Motor neuron (in vitro differentiated cells): ENCODE data around the gene CPT1A. TPM values are rescaled to one million over a fixed set of nuclear protein-coding genes. Genes with fewer than 3 reads are reported as not detected.

Experiments
- ATAC-seq, 8 experiments: fragments of 200-7000 bp; cut with Tn5 transposase; replicated peaks in 6 of 8; 2 replicates each; pipeline ENCODE4 v1.8.0; 2021; ENCODE audit warnings: mild to moderate bottlenecking in 8 of 8, moderate library complexity in 8 of 8
- H3K27ac ChIP-seq, 2 donors: fragments of 250-450 bp; sonication (Bioruptor Pico); 2 replicates each; pipeline ENCODE4 v1.9.0; 2021; ENCODE audit warnings: antibody characterized with exemption in 2 of 2, mild to moderate bottlenecking in 2 of 2, moderate library complexity in 1 of 2
- H3K4me1 ChIP-seq, 2 donors: fragments of 250-450 bp; sonication (Bioruptor Pico); replicated peaks in 1 of 2; 2 replicates each; pipeline ENCODE4 v1.6.1; 2021; ENCODE audit warnings: antibody characterized with exemption in 2 of 2, mild to moderate bottlenecking in 2 of 2, moderate library complexity in 1 of 2
- H3K4me3 ChIP-seq, 5 donors: fragments of 250-450 bp; sonication (Bioruptor Pico); 2 replicates each; pipeline ENCODE4 v1.9.0; 2021; ENCODE audit warnings: antibody characterized with exemption in 5 of 5, mild to moderate bottlenecking in 5 of 5, moderate library complexity in 4 of 5
- WGBS, 10 experiments: fragments of 450-650 bp; shearing (Covaris generic); methylation state at CpG; one replicate each; pipeline ENCODE4 v1.0.0; 2022; 5-methylcytosine and 5-hydroxymethylcytosine counted together
- in situ Hi-C, 9 experiments: fragments of 400-800 bp; cut with MboI; loops; one replicate each; pipeline ENCODE4 v1.15.0; 2021; ENCODE audit warnings: low sequenced_read_pairs in 9 of 9, low pct_unique_long_range_greater_than_20kb in 2 of 9; ENCODE audit not compliant: unreplicated experiment in 9 of 9
- total RNA-seq, 8 experiments: library from RNA; unstranded; fragments of 300-600 nt; gene quantifications; 2 replicates each; pipeline versions ENCODE4 v1.2.3 to v1.2.4, GENCODE V29; 2022

CPT1A gene
- total RNA-seq, 8 experiments from 2014 or later: 1.6 to 67.8 (median 12.4) TPM

DNA sequence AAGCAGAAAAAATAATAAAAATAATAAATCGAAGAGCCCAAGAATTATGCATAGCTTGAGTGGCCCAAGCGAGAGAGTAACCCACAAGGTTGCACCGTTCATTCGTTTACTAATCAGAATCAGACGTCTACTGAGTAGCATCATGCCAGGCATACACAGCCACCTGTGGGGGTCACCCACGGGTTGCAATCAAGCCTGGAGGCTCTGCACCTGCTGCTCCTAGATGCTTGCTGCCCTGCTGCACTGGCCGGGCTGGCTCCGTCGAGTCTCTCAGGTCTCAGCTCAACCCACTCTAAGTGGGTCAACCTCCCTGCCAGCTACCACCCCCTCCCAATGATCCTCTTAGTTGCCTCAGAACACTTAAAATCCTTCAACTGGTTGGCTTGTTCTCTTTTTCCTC lies 88.4 kb downstream of the CPT1A start:
- no peak overlapping the region for H3K4me3 ChIP-seq
- no peak for ATAC-seq
- 64 to 100% (median 87%) methylated on average over 1 to 7 of the region's 9 CpGs for WGBS, 10 experiments
- in situ Hi-C loops: no loop called here
- no peak overlapping the region for H3K27ac ChIP-seq
- peaks cover 18 to 20% of the 10 kb centered on the region in 2 donors for H3K4me1 ChIP-seq

DNA sequence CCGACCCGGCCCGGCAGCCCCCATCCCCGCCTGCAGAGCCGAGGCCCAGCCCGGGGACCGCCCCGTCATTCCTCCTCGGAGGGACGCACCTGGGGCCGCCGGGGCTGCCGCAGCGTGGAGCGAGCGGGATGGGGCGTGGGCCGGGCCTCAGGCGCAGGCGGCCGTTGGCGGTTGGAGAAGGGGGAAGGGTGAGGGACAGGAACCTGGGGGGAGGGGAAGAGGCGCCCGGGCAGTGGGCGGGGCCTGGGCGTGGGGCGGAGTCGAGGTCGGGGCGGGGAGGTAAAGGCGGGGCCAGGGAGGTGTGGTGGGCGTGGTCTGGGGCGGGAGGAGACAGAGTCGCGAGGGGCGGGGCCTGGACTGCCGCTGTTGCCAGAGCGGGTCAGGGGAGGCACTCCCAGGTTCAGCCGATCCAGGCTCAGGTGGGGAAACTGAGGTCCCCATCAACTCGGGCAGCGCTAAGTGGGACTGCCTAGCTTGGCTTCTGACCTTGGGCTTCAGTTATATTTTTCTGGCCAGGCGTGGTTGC lies 90.3 kb downstream of the CPT1A start, which contains the start of gene TESMIN:
Gene TESMIN, minus strand, starts transcription at position 190 of the 526 bp plus-strand sequence. CDS start 860 bp downstream, outside the sequence.
- no CpG with 5 or more reads among the region's 42 CpGs for WGBS, 10 experiments
- in situ Hi-C loops: no loop called here
- ATAC-seq: peak; percentile 51 to 96 (median 93)
- H3K4me3 ChIP-seq: peak within 1 kb of the TSS; percentile 27 to 44 (median 35)
- H3K4me1 ChIP-seq: peaks cover 18 to 22% of the 10 kb centered on the region in 2 donors
- H3K27ac ChIP-seq: no peak within 1 kb of the TSS

GRCh38 chr11:68751004-68751325 lies 90.8 kb downstream of the CPT1A start:
- ATAC-seq: no peak
- Histone ChIP-seq H3K27ac (no peak overlapping the region), H3K4me3 (peak overlapping the region; percentile 27 to 44 (median 35)), H3K4me1 (peaks cover 18 to 23% of the 10 kb centered on the region in 2 donors)
- WGBS, 10 experiments: no CpG with 5 or more reads among the region's 22 CpGs
- in situ Hi-C loops: no loop called here

GRCh38 chr11:68750195-68751003 lies 91.3 kb downstream of the CPT1A start:
- Histone ChIP-seq H3K4me3 (peak overlapping the region in 1 of 5 donors; percentile 4), H3K4me1 (peaks cover 18 to 23% of the 10 kb centered on the region in 2 donors), H3K27ac (peak overlapping the region in 1 of 2 donors; percentile 68)
- in situ Hi-C loops: no loop called here
- ATAC-seq: peak in 3 of 8 experiments; percentile 10 to 33 (median 31)
- 92% methylated on average over 2 of the region's 76 CpGs; no CpG with 5 or more reads in 9 of the 10 experiments for WGBS, 10 experiments

DNA sequence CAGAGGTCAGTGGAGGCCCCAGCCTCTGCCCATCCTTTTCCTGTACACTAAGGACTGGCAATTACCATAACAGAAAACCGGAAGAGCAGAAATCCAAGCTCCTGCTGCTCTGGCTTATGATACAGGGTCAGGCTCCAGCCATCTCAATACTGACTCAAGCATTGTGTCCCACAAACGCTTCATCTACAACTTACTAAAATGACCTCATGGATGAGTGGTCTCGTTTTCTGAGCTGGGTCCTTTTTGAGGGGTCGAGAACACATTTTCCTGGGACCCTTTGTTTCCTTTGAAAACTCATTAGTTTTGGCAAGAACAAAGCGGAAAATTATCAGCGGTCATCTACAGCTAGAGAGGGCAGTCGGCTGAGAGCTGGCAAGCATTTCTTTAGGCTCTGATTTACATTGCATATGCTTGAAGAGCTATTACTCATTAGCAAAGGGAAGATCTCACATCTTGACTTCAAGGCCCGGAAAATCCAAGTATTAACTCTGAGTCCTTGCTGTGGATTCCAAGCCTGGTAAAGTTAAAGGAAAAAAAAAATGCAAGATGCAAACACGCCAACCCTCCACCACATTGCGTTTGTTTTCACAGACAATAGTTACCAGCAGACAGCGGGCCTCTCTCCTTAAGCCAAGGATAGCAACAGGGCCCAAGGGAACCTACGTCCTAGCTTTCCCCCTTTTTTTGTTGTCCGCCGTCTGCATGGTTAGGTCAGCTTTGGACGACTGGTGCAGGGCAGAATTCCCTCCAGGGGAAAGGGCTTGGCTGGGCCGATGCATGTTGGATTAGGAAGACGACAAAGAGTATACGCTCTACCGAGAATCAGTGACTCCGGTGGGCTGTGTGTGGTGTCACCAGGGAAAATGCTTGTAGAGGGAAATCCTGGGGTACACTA lies 92.2 kb downstream of the CPT1A start:
- in situ Hi-C loops: loop anchor here in 1 of 9 experiments (25.0 kb wide), 1 partner anchor 112 kb away; no protein-coding TSS in a partner anchor
- H3K27ac ChIP-seq: peak overlapping the region in 1 of 2 donors; percentile 68
- H3K4me3 ChIP-seq: no peak overlapping the region
- 10 to 100% (median 39%) methylated on average over 1 to 19 of the region's 20 CpGs for WGBS, 10 experiments
- ATAC-seq: peak in 7 of 8 experiments; percentile 18 to 79 (median 35)
- peaks cover 18 to 23% of the 10 kb centered on the region in 2 donors for H3K4me1 ChIP-seq

GRCh38 chr11:68748061-68748460 lies 93.7 kb downstream of the CPT1A start:
- in situ Hi-C loops: loop anchor here in 1 of 9 experiments (25.0 kb wide), 1 partner anchor 111 kb away; no protein-coding TSS in a partner anchor
- 57 to 100% (median 79%) methylated on average over 1 to 2 of the region's 2 CpGs; no CpG with 5 or more reads in 2 of the 10 experiments for WGBS, 10 experiments
- Histone ChIP-seq H3K4me3 (no peak overlapping the region), H3K27ac (no peak overlapping the region), H3K4me1 (peaks cover 18 to 23% of the 10 kb centered on the region in 2 donors)
- ATAC-seq: no peak

- no peak for ATAC-seq
- no peak overlapping the region for H3K27ac ChIP-seq
- whole genome bisulfite sequencing, 10 experiments: 90 to 100% (median 90%) methylated on average over 2 to 3 of the region's 3 CpGs; no CpG with 5 or more reads in 7 of the 10 experiments
- H3K4me3 ChIP-seq: no peak overlapping the region
- peaks cover 4 to 21% of the 10 kb centered on the region in 2 donors for H3K4me1 ChIP-seq
- in situ Hi-C loops: loop anchor here in 1 of 9 experiments (25.0 kb wide), 1 partner anchor 106 kb away; no protein-coding TSS in a partner anchor
Observed at GRCh38 chr11:68743539-68743938, 98.2 kb downstream of the CPT1A start.

- Histone ChIP-seq H3K4me1 (peaks cover 4 to 15% of the 10 kb centered on the region in 2 donors), H3K27ac (no peak overlapping the region), H3K4me3 (no peak overlapping the region)
- ATAC-seq: peak in 7 of 8 experiments; percentile 35 to 90 (median 57)
- WGBS, 10 experiments: 23 to 93% (median 55%) methylated on average over 1 to 7 of the region's 7 CpGs; no CpG with 5 or more reads in 2 of the 10 experiments
- in situ Hi-C loops: loop anchor here in 1 of 9 experiments (25.0 kb wide), 1 partner anchor 104 kb away; no protein-coding TSS in a partner anchor
Observed at GRCh38 chr11:68741463-68741862, 100.3 kb downstream of the CPT1A start.

DNA sequence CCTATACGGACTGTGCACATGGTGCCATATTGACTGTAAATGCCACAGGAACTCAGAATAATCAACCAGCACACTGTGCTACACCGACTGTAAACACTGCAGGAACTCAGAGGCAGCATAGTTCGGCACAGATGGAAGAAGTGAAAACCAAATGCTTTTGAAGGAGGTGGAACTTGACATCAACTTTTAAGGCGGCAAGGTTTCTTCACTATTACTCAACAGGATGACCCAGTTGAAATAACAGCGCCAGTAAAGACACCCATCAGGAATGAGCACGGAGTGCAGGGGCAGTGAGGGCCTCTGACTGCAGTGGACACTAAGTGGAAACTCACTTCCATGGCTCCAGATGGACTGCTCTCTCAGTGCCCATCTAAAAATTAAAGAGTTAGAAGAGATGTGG lies 106.1 kb downstream of the CPT1A start:
- Histone ChIP-seq H3K4me3 (no peak overlapping the region), H3K4me1 (peaks cover 3 to 4% of the 10 kb centered on the region in 2 donors), H3K27ac (no peak overlapping the region)
- WGBS, 10 experiments: 80 to 100% (median 90%) methylated on average over 1 to 5 of the region's 6 CpGs; no CpG with 5 or more reads in 2 of the 10 experiments
- ATAC-seq: no peak
- in situ Hi-C loops: loop anchor here in 1 of 9 experiments (25.0 kb wide), 1 partner anchor 98 kb away; no protein-coding TSS in a partner anchor

GRCh38 chr11:68735125-68735524 lies 106.6 kb downstream of the CPT1A start:
- H3K27ac ChIP-seq: no peak overlapping the region
- no peak overlapping the region for H3K4me3 ChIP-seq
- WGBS, 10 experiments: 30 to 100% (median 89%) methylated on average over 1 to 3 of the region's 6 CpGs; no CpG with 5 or more reads in 6 of the 10 experiments
- peaks cover 3 to 4% of the 10 kb centered on the region in 2 donors for H3K4me1 ChIP-seq
- in situ Hi-C loops: loop anchor here in 1 of 9 experiments (25.0 kb wide), 1 partner anchor 98 kb away; no protein-coding TSS in a partner anchor
- ATAC-seq: no peak

GRCh38 chr11:68734111-68734510 lies 107.6 kb downstream of the CPT1A start:
- Histone ChIP-seq H3K4me3 (no peak overlapping the region), H3K27ac (no peak overlapping the region), H3K4me1 (peaks cover 0 to 1% of the 10 kb centered on the region in 2 donors)
- WGBS, 10 experiments: 44 to 100% (median 85%) methylated on average over 1 to 7 of the region's 7 CpGs
- in situ Hi-C loops: loop anchor here in 1 of 9 experiments (25.0 kb wide), 1 partner anchor 97 kb away; no protein-coding TSS in a partner anchor
- ATAC-seq: no peak

- H3K4me3 ChIP-seq: no peak overlapping the region
- WGBS, 10 experiments: 47 to 100% (median 80%) methylated on average over 1 to 5 of the region's 6 CpGs; no CpG with 5 or more reads in 2 of the 10 experiments
- no peak overlapping the region for H3K27ac ChIP-seq
- in situ Hi-C loops: loop anchor here in 1 of 9 experiments (25.0 kb wide), 1 partner anchor 90 kb away; no protein-coding TSS in a partner anchor
- no peaks in the 10 kb centered on the region for H3K4me1 ChIP-seq
- ATAC-seq: peak in 3 of 8 experiments; percentile 31 to 83 (median 41)
Observed at GRCh38 chr11:68727783-68728182, 113.9 kb downstream of the CPT1A start.
